Epidermal melanocyte (primary cell): ENCODE measurements around the gene MAPK8IP2.
"Not testable (repeated sequence)": the region's sequence is repeated elsewhere in the genome, so short reads cannot be mapped to it uniquely, and the experiment has no call there.

Experiments
- DNase-seq: peaks from one replicate; pipeline ENCODE4 v3.0.0; 2011; ENCODE audit warnings: low spot score; ENCODE audit not compliant: insufficient read length

The MAPK8IP2 gene

DNA sequence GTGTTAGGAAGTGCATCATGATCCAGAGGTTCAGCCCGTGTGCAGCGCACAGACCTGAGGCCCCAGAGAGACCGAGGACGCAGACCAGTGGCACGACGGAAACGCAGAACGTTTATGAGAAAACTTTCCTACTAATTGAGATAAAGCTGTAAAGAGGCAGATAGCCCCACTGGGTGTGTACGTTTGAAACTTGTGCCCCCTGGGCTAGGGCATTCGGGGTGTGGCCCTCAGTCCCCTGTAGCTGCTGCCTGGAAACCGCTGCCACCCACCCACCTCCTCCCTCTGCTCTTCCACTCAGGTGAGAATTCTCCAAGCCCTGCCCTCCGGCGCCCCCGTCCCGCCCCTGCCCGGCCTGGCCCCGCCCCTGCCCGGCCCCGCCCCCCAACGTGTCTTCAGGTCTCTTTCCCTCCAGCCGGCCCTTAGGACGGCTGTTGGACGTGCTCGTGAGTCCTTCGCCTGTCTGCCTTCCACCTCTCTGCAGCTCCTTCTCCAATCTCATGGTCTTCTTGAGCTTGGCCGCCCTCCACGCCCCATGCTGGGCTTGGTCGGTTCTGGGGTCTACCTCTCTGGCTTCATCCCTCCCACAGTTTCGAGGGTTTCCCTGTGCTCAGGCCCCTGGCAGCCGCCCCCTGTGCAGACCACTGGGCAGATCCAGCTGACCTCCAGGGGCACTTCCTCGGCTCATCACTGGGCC lies 12.1 kb downstream of the MAPK8IP2 start:
- no peak for DNase-seq

- no peak for DNase-seq
Measured at GRCh38 chr22:50613291-50613981, 12.8 kb downstream of the MAPK8IP2 start.

DNA sequence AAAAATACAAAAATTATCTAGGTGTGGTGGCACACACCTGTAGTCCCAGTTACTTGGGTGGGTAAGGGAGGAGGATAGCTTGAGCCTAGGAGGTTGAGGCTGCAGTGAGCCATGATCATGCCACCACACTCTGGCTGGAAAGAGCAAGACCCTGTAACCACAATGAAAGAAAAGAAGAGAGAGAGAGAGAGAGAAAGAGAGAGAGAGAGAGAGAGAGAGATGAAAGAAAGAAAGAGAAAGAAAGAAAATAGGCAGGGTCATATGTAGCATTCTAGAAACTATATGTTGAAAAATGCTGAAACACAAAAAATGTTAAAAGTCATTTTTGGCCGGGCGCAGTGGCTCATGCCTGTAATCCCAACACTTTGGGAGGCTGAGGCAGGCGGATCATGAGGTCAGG lies 13.7 kb downstream of the MAPK8IP2 start:
- not testable (repeated sequence) for DNase-seq

GRCh38 chr22:50620593-50621355 lies 20.2 kb downstream of the MAPK8IP2 start:
- DNase-seq = no peak

DNA sequence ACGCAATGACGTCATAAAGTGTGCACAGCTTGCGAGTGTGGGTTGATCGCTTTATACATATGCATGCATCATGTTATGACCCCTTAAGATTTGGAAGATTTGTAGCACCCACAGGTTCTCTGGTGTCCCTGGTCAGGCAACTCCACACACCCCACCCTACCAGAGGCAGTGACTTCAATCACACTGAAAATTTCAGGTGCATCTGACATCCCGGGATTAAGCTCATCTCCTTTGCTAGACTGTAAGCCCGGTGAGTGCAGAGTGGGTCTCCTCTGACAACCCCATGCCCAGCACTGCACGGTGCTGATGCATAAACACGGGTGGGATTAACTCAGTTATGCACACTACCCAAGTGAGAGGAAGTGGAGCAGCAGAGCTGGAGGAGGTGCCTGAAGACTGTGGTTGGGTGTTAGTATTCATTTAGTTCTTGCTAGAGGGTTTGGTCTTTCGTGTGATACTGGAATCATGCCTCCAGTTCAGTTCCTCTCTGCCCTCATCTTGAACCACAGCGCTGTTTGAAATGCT lies 20.8 kb downstream of the MAPK8IP2 start:
- no peak for DNase-seq

DNA sequence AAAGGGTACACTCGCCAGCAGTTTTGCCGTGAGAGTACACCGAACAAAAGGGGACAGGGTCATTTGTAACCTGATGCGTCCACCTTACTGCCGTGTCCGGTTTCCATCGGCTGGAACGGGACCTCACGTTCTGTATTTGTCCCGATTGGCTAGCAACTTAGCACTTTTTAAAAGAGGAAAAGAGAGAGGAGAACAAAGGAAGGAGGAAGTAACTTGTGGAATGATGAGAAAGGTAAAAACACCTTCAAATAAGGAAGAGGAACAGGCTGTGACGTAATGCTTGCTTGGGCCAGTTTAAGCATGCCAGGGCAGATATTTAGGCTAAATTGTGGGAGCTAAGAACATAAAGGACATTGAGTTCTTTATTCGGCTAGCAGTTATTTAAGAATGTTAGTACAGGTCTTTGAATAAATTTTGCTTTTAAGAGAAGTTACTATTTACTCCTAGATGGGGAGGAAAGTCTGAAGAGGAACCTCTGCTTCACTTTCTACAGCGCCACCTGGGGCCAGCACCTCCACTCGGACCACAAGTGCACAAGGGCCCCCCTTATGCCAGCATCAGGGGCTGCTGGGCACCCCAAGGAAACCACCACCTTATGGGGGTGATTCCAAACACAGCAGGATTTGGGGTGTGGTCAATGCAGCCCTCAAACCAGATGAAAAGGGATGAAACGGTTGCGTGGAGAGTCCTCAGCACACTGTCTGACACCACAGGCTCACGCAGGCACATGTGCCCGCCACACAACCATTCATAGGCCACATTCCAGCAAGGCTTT lies 21.5 kb downstream of the MAPK8IP2 start:
- DNase-seq = no peak

- DNase-seq = no peak
Measured at GRCh38 chr22:50622723-50623327, 22.2 kb downstream of the MAPK8IP2 start.

DNA sequence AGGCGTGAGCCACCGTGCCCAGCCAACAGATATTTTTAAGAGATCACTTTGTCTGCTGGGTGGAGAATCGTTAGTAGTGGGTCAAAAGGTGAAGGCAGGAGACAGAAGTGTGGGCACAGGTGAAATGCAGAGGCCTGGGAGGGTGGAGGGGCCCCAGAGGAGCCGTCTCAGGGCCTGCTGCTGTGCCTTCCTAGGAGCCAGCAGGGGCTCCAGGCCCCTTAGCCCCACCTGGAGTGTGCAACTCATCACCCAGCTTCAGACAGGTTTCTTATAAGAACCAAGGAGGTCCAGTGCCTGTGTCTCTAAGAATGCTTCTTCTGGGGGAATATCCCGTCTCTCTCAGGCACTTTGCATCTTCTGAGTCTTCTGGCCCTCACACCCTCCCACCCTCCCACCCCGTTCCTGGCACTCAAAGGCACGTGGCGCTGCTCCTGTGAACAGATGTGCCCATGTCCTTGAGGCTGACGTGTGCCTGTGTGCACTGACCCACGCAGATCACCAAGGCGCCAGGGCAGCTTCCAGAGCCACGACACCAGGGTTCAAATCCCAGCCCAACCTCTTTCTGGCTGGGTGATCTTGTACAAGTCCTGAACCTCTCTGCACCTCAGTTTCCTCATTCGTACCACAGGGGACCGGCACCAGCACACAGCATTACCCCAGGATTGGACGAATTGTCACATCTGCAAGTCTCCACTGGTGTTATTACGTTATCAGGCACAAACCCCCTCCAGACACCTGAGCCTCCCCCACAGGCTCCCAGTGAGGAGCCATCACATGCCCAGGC lies 23.9 kb downstream of the MAPK8IP2 start:
- DNase-seq = no peak

DNA sequence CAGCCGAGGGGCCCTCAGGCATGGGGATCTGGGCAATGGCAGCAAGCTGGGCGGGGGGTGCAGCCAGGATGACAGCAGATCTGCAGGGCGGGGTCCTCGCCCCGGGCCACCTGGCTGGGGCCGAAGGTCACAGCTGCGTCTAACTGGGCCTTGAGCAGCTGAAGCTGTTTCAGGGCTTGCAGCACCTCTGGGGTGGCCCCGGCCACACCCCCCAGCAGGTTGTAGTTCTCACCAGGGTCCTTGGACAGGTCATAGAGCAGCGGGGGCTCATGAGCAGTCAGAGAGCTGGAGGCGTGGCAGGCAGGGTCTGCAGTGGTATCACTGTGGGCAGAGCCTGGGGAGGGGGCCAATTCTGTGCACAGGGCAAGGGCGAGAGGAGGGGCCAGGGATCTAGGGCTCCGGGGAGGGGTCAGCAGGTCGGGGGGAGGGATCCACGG lies 24.6 kb downstream of the MAPK8IP2 start:
- DNase-seq = no peak

DNA sequence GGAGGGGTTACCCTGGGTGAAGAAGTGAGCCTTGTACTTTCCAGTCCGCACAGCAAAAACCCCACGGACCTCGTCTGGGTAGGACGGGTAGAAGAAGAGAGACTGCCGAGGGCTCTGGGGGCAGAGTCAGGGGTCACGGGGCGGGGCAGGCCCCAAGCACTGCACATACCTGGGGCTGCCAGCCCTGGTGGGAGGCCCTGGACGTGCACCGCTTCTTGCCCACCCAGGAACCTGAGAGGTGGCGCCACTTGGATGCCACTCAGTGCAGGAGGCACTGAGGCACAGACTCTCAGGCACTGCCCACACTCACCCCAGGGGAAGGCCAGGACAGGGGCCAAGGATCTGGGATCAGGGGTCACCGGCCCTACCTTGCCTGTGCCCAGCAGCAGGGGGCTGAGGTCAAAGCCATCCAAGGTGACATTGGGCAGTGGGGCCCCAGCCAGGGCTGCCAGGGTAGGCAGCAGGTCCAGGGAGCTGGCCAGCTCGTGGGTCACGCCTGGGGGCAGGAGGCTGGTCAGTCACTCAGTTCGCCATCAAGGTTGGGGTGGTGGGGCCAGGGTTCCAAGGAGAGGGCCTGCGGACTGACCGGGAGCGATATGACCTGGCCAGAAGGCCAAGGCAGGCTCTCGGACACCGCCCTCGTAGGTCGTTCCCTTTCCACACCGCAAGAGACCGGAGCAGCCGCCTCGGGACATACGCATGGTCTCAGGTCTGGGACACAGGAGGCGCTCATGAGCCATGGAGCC lies 25.1 kb downstream of the MAPK8IP2 start:
- no peak for DNase-seq

DNA sequence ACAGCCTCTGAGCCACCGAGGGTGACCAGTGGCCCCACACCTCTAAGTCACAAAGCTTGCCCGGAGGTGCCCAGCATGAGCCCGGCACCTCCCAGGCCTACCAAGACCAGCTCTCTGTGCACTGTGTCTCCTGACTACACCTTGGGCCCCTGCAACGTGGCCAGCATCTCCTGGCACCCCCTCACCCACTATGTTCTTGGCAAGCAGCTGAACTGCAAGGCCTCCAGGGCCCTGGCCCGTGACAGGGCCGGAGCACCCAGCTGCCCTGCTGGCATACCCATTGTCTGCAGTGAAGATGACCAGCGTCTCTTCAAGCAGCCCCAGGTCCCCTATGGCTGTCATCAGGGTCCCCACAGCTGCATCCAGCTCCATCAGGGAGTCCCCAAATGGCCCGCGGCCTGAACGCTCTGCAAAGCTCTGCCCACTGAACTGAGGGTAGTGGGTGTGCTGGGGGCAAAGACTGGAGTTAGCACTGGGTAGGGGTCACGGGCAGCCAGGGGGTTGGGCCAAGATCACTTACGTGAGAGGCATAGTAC lies 25.8 kb downstream of the MAPK8IP2 start:
- no peak for DNase-seq

DNA sequence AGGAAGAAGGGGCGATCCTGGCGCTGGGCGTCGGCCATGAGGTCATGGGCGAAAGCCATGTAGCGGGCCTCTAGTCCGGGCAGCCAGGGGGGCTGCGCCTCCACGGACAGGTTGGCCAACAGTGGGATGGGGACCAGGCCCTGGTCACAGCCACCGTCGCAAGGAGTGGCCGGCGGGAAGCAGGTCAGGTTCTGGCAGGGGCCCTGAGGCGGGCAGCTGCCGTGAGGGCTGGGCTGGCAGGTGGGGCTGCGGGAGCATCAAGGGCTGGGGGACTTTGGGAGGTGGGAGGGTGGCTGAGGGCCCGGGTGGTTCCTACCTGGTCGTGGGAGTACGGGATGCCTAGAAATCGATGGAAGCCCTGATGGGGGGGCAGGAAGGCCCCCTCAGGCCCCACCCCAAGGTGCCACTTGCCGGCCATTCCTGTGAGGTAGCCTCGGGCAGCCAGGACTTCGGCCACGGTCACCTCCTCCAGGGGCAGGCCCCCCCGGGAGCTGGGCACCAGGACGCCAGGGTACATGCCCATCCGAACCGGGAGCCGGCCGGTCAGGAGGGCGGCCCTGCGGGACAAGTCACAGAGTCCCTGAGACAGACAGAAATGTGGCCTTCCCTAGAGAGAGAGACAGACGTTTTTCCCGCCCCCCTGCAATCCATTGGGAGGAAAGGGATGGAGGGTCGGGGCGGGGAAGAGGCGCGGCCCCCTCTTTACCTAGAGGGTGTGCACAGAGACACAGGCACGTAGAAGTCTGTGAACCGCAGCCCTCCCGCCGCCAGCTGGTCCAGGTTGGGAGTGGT lies 26.5 kb downstream of the MAPK8IP2 start:
- no peak for DNase-seq

GRCh38 chr22:50627642-50628542 lies 27.3 kb downstream of the MAPK8IP2 start, which contains the start of gene ARSA:
TSS of gene ARSA (minus strand) at chr22:50628152. CDS start at chr22:50627779, 373 bp downstream.
- no peak for DNase-seq

- DNase-seq = no peak
Measured at GRCh38 chr22:50628543-50629134, 28.0 kb downstream of the MAPK8IP2 start.

DNA sequence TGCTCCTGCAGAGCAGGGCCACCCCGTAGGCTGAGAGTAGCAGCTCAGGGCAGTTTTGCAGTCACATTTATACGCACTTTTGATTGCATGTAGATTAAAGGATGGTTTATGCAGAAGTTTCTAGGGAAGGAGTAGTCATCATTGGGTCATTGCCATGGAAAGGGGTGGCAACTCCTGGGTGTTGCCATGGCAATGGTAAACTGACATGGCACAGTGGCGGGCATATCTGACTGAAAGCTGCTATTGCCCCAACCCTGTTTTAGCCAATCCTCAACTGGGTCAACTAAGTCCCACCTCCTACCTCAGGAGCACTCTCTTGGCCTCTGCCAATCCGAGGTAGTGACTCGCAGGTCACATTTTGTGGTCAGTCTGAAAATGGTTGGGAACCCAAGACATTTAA lies 29.8 kb downstream of the MAPK8IP2 start:
- no peak for DNase-seq

DNA sequence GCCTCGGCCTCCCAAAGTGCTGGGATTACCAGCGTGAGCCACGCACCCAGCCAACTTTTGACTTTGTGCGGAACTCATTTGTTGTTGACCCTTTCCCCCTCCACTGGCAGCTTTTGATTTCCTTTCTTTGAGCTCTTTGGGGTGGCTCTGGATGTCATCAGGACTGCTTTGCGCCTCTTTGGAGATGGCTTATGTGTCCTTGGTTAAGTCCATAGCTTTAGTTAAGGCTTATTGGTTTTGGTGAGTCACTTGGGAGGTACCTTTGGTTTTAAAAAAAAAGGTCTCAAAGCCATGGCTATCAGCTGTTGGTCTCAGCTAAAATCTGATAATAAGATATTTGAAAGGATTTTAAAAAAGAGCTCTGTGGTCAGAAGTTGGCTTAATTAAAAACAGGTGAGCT lies 32.5 kb downstream of the MAPK8IP2 start:
- DNase-seq = no peak

- no peak for DNase-seq
Measured at GRCh38 chr22:50633771-50634170, 33.2 kb downstream of the MAPK8IP2 start.
